Heart right ventricle (tissue), 16 donors: Measurements from ENCODE around the gene OTUD5. TPM values are rescaled to one million over a fixed set of nuclear protein-coding genes. Genes with fewer than 3 reads are reported as not detected.

ENCODE experiments used
- ATAC-seq, 8 donors: fragments of 200-7000 bp; cut with Tn5 transposase; one replicate each; pipeline ENCODE4 v1.9.1; 2020; ENCODE audit warnings: mild to moderate bottlenecking in 8 of 8, moderate library complexity in 8 of 8, moderate number of reproducible peaks in 1 of 8
- DNase-seq, 2 donors: peaks; one replicate each; pipeline ENCODE4 v3.0.0-alpha.2; 2020
- H3K27ac ChIP-seq, 10 donors: fragments of 200-600 bp; sonication (generic) in 2 of 10; one replicate each; pipeline versions ENCODE4 v1.5.0 to v1.8.0; 2020 to 2022; ENCODE audit warnings: mild to moderate bottlenecking in 3 of 10
- H3K27me3 ChIP-seq, 7 donors: fragments of 200-600 bp; one replicate each; pipeline ENCODE4 v1.8.0; 2021 to 2022; ENCODE audit warnings: mild to moderate bottlenecking in 2 of 7
- H3K36me3 ChIP-seq, 9 donors: fragments of 200-600 bp; sonication (generic) in 1 of 9; one replicate each; pipeline versions ENCODE4 v1.5.0 to v1.8.0; 2020 to 2022; ENCODE audit warnings: mild to moderate bottlenecking in 2 of 9
- H3K4me1 ChIP-seq, 9 donors: fragments of 200-600 bp; sonication (generic) in 1 of 9; one replicate each; pipeline versions ENCODE4 v1.5.0 to v1.8.0; 2020 to 2022; ENCODE audit warnings: mild to moderate bottlenecking in 4 of 9
- H3K4me3 ChIP-seq, 10 donors: fragments of 200-600 bp; sonication (generic) in 2 of 10; one replicate each; pipeline versions ENCODE4 v1.5.0 to v1.8.0; 2020 to 2022; ENCODE audit warnings: mild to moderate bottlenecking in 7 of 10, moderate library complexity in 2 of 10
- H3K9me3 ChIP-seq, 11 donors: fragments of 200-600 bp in 10 of 11; sonication (generic) in 2 of 11; one replicate each; pipeline versions ENCODE4 v1.5.0 to v1.8.0; 2013 to 2022; ENCODE audit warnings: mild to moderate bottlenecking in 2 of 11, control low read depth in 1 of 11, moderate library complexity in 1 of 11
- CTCF ChIP-seq, 9 donors: fragments of 200-600 bp; sonication (generic) in 2 of 9; IDR thresholded peaks; one replicate each; pipeline versions ENCODE4 v1.5.0 to v1.8.0; 2021 to 2022; ENCODE audit warnings: antibody characterized with exemption in 9 of 9, mild to moderate bottlenecking in 5 of 9, moderate library complexity in 1 of 9
- WGBS, 2 donors: extraction: QIAGEN DNeasy Blood & Tissue Kit; methylation state at CpG; one replicate each; pipeline ENCODE4 v1.1.7; 2013; ENCODE audit warnings: inconsistent platforms in 1 of 2; 5-methylcytosine and 5-hydroxymethylcytosine counted together
- intact Hi-C, 10 donors: fragments of 100-400 bp; cut with DNase I; formaldehyde crosslinking; loops; one replicate each; pipeline versions ENCODE4 v1.11.1 to v1.14.2; 2022
- polyA plus RNA-seq, 2 donors: library from polyadenylated mRNA; stranded (reverse); fragments of 200-250 nt; gene quantifications; one replicate each; pipeline ENCODE4 v1.2.3, GENCODE V29; 2013
- total RNA-seq, 10 donors: library from RNA; stranded (reverse); fragmentation: NEBNext Ultra II Directional in 3 of 10; extraction: Animal tissue kit (Norgen Biotek cat#: 25700) in 3 of 10; gene quantifications; one replicate each; pipeline versions ENCODE4 v1.2.1 to v1.2.4, GENCODE V29; 2021 to 2023
- donor health status: Arrhythmogenic right ventricular cardiomyopathy.
- donor health status: ischemic (EF 13 %, LVEDD 7.1; RV severe dilation, severe dysfunction).
- donor health status: healthy with polysubstance abuse.
- donor health status: DM: no; HTN: yes; CAD: no.
- donor health status: DM: no; HTN: no; CAD: no.
- donor health status: ischemic (EF 25% LVEDD 6.9; RV normal size, moderate dysfunction).
- donor health status: ischemic (EF 25% LVEDD 5.7; RV mildly dilated, moderate dysfunction).
- donor health status: healthy.
- donor health status: DM: yes; HTN: yes; CAD: no.
- donor health status: Ischemic cardiomyopathy.
- donor health status: ischemic (EF 35%, LVEDD 5.7; RV mildly dilated, moderate dysfunction).
- donor health status: nonischemic (EF 11% LVEDD 7.7; RV severe dilation, severe dysfunction).
- donor health status: DM: yes; HTN: yes; CAD: no.
- donor health status: PGD.
- donor health status: ischemic (EF 29% LVEDD 5.4; RV normal size, mild dysfunction).
- donor health status: nonischemic (EF 23%, LVEDD 6.1; RV moderate dilation, normal function).

The OTUD5 gene
- total and polyA plus RNA-seq, 12 donors, result 17.9 to 27.3 (median 24.7) TPM

GRCh38 chrX:48911412-48912182 lies 45.8 kb downstream of the OTUD5 start, which contains the start of gene SLC35A2:
SLC35A2 (minus strand) TSS chrX:48911646; CDS start chrX:48911636, 10 bp downstream.
- no peak for TF ChIP-seq CTCF (IDR thresholded peaks at IDR 0.05)
- intact Hi-C loops, result loop anchor here in 3 of 10 donors (10.0 kb wide), 2 partner anchors 267 to 1257 kb away; partner anchors contain the start of genes ELK1 (in 1 of the 3) and UXT (in 1 of the 3)
- Histone ChIP-seq H3K4me1 (peaks cover 0 to 17% (median 9%) of the 10 kb centered on the region in 9 donors), H3K27me3 (no peaks in the 10 kb centered on the region), H3K4me3 (peak within 1 kb of the TSS; percentile 43 to 76 (median 68)), H3K9me3 (no peaks in the 10 kb centered on the region), H3K27ac (peak within 1 kb of the TSS in 9 of 10 donors; percentile 48 to 85 (median 78)), H3K36me3 (peaks cover 0 to 27% (median 0%) of the 10 kb centered on the region in 9 donors)
- 0 to 1% methylated on average over 60 of the region's 60 CpGs for WGBS, 2 donors
- ATAC-seq (peak; percentile 80 to 96 (median 89)), DNase-seq (peak; percentile 76)

- Histone ChIP-seq H3K27me3 (no peaks in the 10 kb centered on the region), H3K4me3 (peak overlapping the region; percentile 43 to 76 (median 68)), H3K9me3 (no peaks in the 10 kb centered on the region), H3K4me1 (peaks cover 0 to 17% (median 9%) of the 10 kb centered on the region in 9 donors), H3K36me3 (peaks cover 0 to 30% (median 0%) of the 10 kb centered on the region in 9 donors), H3K27ac (peak overlapping the region in 8 of 10 donors; percentile 56 to 85 (median 80))
- ATAC-seq (peak in 5 of 8 donors; percentile 10 to 33 (median 24)), DNase-seq (no peak)
- 1 to 2% methylated on average over 11 to 12 of the region's 12 CpGs for WGBS, 2 donors
- no peak for TF ChIP-seq CTCF (IDR thresholded peaks at IDR 0.05)
- intact Hi-C loops, result loop anchor here in 3 of 10 donors (10.0 kb wide), 2 partner anchors 266 to 1256 kb away; partner anchors contain the start of genes ELK1 (in 1 of the 3) and UXT (in 1 of the 3)
Measured at GRCh38 chrX:48910926-48911411, 46.4 kb downstream of the OTUD5 start.

- Histone ChIP-seq H3K27me3 (no peaks in the 10 kb centered on the region), H3K9me3 (no peaks in the 10 kb centered on the region), H3K4me3 (no peak overlapping the region), H3K27ac (no peak overlapping the region), H3K4me1 (peaks cover 0 to 17% (median 9%) of the 10 kb centered on the region in 9 donors), H3K36me3 (peaks cover 0 to 41% (median 0%) of the 10 kb centered on the region in 9 donors)
- intact Hi-C loops, result loop anchor here in 4 of 10 donors (10.0 kb wide), 3 partner anchors 105 to 1255 kb away; partner anchors contain the start of genes ELK1 (in 1 of the 4), HDAC6 (in 1 of the 4) and UXT (in 1 of the 4)
- no peak for TF ChIP-seq CTCF (IDR thresholded peaks at IDR 0.05)
- DNase-seq (no peak), ATAC-seq (no peak)
- 94% methylated on average over 17 of the region's 17 CpGs for WGBS, 2 donors
Measured at GRCh38 chrX:48909703-48910294, 47.6 kb downstream of the OTUD5 start.

- intact Hi-C loops, result loop anchor here in 1 of 10 donors (10.0 kb wide), 1 partner anchor 104 kb away; the partner anchor contains the start of gene HDAC6
- WGBS, 2 donors, result 67 to 71% methylated on average over 1 of the region's 1 CpG
- no peak for DNase-seq
- no peak overlapping the region for H3K27ac ChIP-seq
- no peak for TF ChIP-seq CTCF (IDR thresholded peaks at IDR 0.05)
- no peaks in the 10 kb centered on the region for H3K27me3 ChIP-seq
- H3K4me1 ChIP-seq, result peaks cover 0 to 17% (median 9%) of the 10 kb centered on the region in 9 donors
- peaks cover 0 to 49% (median 0%) of the 10 kb centered on the region in 9 donors for H3K36me3 ChIP-seq
- no peak overlapping the region for H3K4me3 ChIP-seq
- ATAC-seq, result no peak
- no peaks in the 10 kb centered on the region for H3K9me3 ChIP-seq
Measured at GRCh38 chrX:48908600-48908999, 48.8 kb downstream of the OTUD5 start.
